Measurements from ENCODE around the gene SLC26A1. TPM values are rescaled to one million over a fixed set of nuclear protein-coding genes. Genes with fewer than 3 reads are reported as not detected.

The SLC26A1 gene
- total RNA-seq, 1 experiment from 2014 or later: 0.09 TPM

DNA sequence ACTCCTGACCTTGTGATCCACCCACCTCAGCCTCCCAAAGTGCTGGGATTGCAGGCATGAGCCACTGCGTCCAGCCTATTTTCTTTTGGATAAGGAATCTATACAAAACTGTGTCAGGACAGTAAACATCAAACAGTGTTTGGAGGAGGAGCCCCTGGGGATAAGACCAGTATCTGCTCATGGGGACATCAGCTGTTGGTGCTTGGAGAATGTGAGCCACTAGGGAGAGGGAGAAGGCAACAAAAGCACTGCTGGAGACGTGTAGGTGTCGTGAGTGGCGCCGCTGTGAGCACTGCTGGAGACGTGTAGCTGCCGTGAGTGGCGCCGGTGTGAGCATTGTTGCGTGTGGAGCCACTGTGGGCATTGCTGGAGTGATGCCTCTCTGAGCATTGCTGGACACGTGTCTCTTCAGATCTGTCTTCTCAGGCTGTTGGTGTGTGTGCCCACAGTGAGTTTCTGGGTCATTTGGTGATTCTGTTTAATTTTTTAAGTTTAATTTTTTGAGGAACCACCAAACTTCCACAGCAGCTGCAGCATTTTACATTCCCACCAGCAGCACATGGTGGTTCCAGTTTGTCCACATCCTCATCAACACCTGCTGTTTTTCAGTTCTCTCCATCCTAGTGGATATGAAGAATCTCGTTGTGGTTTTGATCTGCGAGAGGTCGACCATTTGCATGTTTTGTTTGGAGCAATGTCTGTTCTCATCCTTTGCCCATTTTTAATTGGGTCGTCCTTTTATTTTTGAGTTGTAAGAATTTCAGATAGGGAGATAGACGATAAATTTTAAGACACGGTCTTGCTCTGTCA, 38.8 kb downstream of the SLC26A1 start:
- H3K56ac ChIP-seq (ENCODE audit: insufficient read length, low read depth, low read length): no peak overlapping the region

More for the DNA sequence above, 38.8 kb downstream of the SLC26A1 start:
- no peak overlapping the region for H3K4me3 Mint-ChIP-seq
- H4K20me1 ChIP-seq (ENCODE audit: control insufficient read depth, insufficient read depth, insufficient read length): no peaks in the 10 kb centered on the region
- no peak overlapping the region for H3K18ac ChIP-seq (ENCODE audit: insufficient read length, low read depth, low read length)
- H2BK15ac ChIP-seq (ENCODE audit: low read depth, low read length): no peak overlapping the region
- no peaks in the 10 kb centered on the region for H3K27me3 Mint-ChIP-seq (ENCODE audit: low read depth)
- H3K27me3 ChIP-seq (ENCODE audit: insufficient read depth, low read length): no peaks in the 10 kb centered on the region
- no peak overlapping the region for H4K8ac ChIP-seq (replicated peaks; ENCODE audit: insufficient read length, low read depth, low read length)
- H4K91ac ChIP-seq (ENCODE audit: insufficient read length, low read depth, low read length): no peak overlapping the region
- no peaks in the 10 kb centered on the region for H3K9me3 ChIP-seq (ENCODE audit: control insufficient read depth, low read depth, low read length)
- peaks cover 2 to 7% of the 10 kb centered on the region in 2 experiments; a peak in 3 of 4 replicates for H3K4me1 Mint-ChIP-seq
- H3T11ph ChIP-seq (ENCODE audit: low read length): no peak overlapping the region
- H3K4me1 ChIP-seq (ENCODE audit: insufficient read depth, low read length): no peaks in the 10 kb centered on the region
- H3K14ac ChIP-seq (ENCODE audit: insufficient read depth, low read length): no peak overlapping the region
- H2BK5ac ChIP-seq (ENCODE audit: insufficient read length, low read length): no peak overlapping the region
- no peak overlapping the region for H3K23ac ChIP-seq (ENCODE audit: insufficient read length, low read depth, low read length)
- no peaks in the 10 kb centered on the region for H3K23me2 ChIP-seq (ENCODE audit: insufficient read length, low read depth, low read length, poor library complexity, severe bottlenecking)
- DNase-seq: no peak
- H3K9ac ChIP-seq (ENCODE audit: extremely low read depth, insufficient read length, low read length): no peak overlapping the region
- H3K4me2 ChIP-seq (ENCODE audit: insufficient read depth, insufficient read length, low read length): no peak overlapping the region
- H3K79me2 ChIP-seq (ENCODE audit: insufficient read depth, low read length): no peaks in the 10 kb centered on the region
- no peaks in the 10 kb centered on the region for H3K9me3 Mint-ChIP-seq
- H2BK20ac ChIP-seq (ENCODE audit: low read depth, low read length, poor library complexity, severe bottlenecking): no peak overlapping the region
- H2BK12ac ChIP-seq (ENCODE audit: insufficient read length, low read depth, low read length): no peak overlapping the region
- no peak overlapping the region for H4K5ac ChIP-seq (ENCODE audit: insufficient read length, low read depth, low read length)
- no peak overlapping the region for H3K4ac ChIP-seq (ENCODE audit: low read depth, low read length)
- no CpG with 5 or more reads among the region's 17 CpGs for WGBS (ENCODE audit: extremely low coverage, insufficient read length, low lambda C conversion rate)
- H2AFZ ChIP-seq (ENCODE audit: low read length): no peak overlapping the region
- no peak overlapping the region for H2BK120ac ChIP-seq (ENCODE audit: low read depth, low read length, poor library complexity, severe bottlenecking)
- TF ChIP-seq, protein P1, sequence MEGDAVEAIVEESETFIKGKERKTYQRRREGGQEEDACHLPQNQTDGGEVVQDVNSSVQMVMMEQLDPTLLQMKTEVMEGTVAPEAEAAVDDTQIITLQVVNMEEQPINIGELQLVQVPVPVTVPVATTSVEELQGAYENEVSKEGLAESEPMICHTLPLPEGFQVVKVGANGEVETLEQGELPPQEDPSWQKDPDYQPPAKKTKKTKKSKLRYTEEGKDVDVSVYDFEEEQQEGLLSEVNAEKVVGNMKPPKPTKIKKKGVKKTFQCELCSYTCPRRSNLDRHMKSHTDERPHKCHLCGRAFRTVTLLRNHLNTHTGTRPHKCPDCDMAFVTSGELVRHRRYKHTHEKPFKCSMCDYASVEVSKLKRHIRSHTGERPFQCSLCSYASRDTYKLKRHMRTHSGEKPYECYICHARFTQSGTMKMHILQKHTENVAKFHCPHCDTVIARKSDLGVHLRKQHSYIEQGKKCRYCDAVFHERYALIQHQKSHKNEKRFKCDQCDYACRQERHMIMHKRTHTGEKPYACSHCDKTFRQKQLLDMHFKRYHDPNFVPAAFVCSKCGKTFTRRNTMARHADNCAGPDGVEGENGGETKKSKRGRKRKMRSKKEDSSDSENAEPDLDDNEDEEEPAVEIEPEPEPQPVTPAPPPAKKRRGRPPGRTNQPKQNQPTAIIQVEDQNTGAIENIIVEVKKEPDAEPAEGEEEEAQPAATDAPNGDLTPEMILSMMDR (conservative IDR thresholded peaks at IDR 0.05): no peak
- H2AK5ac ChIP-seq (ENCODE audit: insufficient read length, low read length): no peak overlapping the region
- peaks cover 0 to 5% (median 0%) of the 10 kb centered on the region in 3 experiments; a peak in 2 of 7 replicates for H3K36me3 Mint-ChIP-seq (ENCODE audit: insufficient read depth in 1 of 3, low read depth in 3 of 3)
- H3K27ac Mint-ChIP-seq: no peak overlapping the region; a peak in 1 of 7 replicates
- no peaks in the 10 kb centered on the region for H3K79me1 ChIP-seq (ENCODE audit: insufficient read depth, low read depth, low read length, poor library complexity, severe bottlenecking)
- H3K27ac ChIP-seq (ENCODE audit: insufficient read length, low read depth, low read length): no peak overlapping the region

All from H9 (cell line).